Inferior parietal cortex (tissue), 1 donor: Measurements from ENCODE around the gene MMP3.

Experiments
- DNase-seq: peaks from one replicate; pipeline ENCODE4 v3.0.0-alpha.2; 2016; ENCODE audit errors: extremely low spot score

The MMP3 gene

GRCh38 chr11:102791271-102792036 lies 52.0 kb downstream of the MMP3 start:
- DNase-seq: no peak

DNA sequence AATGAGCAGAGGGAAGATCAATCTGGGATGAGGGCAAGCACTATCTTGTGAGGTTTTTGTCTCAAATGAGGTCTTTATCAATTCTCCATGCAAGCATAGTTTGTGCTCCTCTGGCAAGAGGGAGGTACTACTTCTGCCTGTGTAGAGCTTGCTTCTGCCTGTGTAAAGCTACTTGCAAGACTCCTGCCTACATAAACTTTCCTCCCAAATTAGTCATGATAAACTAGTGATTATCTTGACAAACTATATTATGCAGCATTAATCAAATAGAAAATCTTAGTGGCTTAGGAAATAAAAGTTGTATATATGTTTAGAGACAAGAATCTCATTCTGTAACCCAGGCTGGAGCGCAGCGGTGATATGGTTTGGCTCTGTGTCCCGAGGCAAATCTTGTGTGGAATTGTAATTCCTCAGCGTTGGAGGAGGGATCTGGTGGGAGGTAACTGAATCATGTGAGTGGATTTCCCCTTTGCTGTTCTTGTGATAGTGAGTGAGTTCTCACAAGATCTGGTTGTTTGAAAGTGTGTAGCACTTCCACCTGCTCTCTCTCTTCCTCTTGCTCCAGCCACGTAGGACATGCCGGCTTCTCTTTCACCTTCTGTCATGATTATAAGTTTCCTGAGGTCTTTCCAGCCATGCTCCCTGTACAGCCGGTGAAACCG lies 54.9 kb downstream of the MMP3 start:
- DNase-seq: no peak
